Measurements from ENCODE around the gene CD38.

The CD38 gene

GRCh38 chr4:15868111-15868510, 90.0 kb downstream of the CD38 start:
- DNase-seq (ENCODE audit: low read depth): no peak

- DNase-seq (ENCODE audit: low read depth): no peak
Measured at GRCh38 chr4:15868826-15869413, 90.8 kb downstream of the CD38 start.

GRCh38 chr4:15870079-15870478, 92.0 kb downstream of the CD38 start:
- no peak for DNase-seq (ENCODE audit: low read depth)

GRCh38 chr4:15870921-15871664, 93.0 kb downstream of the CD38 start:
- DNase-seq (ENCODE audit: low read depth): no peak

- DNase-seq (ENCODE audit: low read depth): no peak
Measured at GRCh38 chr4:15873117-15873516, 95.0 kb downstream of the CD38 start.

- no peak for DNase-seq (ENCODE audit: low read depth)
Measured at GRCh38 chr4:15874671-15875070, 96.5 kb downstream of the CD38 start.

- no peak for DNase-seq (ENCODE audit: low read depth)
Measured at GRCh38 chr4:15875663-15876460, 97.7 kb downstream of the CD38 start.

GRCh38 chr4:15878011-15878410, 99.9 kb downstream of the CD38 start:
- no peak for DNase-seq (ENCODE audit: low read depth)

GRCh38 chr4:15881820-15882219, 103.7 kb downstream of the CD38 start:
- no peak for DNase-seq (ENCODE audit: low read depth)

- peak; percentile 5 for DNase-seq (ENCODE audit: low read depth)
Measured at GRCh38 chr4:15882675-15883086, 104.6 kb downstream of the CD38 start.

- DNase-seq (ENCODE audit: low read depth): no peak
Measured at GRCh38 chr4:15883610-15884243, 105.6 kb downstream of the CD38 start.

- DNase-seq (ENCODE audit: low read depth): no peak
Measured at GRCh38 chr4:15884666-15885065, 106.5 kb downstream of the CD38 start.

GRCh38 chr4:15885422-15885821, 107.3 kb downstream of the CD38 start:
- DNase-seq (ENCODE audit: low read depth): no peak

- DNase-seq (ENCODE audit: low read depth): no peak
Measured at GRCh38 chr4:15888515-15888914, 110.4 kb downstream of the CD38 start.

GRCh38 chr4:15890246-15890829, 112.2 kb downstream of the CD38 start:
- no peak for DNase-seq (ENCODE audit: low read depth)

GRCh38 chr4:15891312-15891711, 113.2 kb downstream of the CD38 start:
- DNase-seq (ENCODE audit: low read depth): no peak

GRCh38 chr4:15893962-15894361, 115.8 kb downstream of the CD38 start:
- DNase-seq (ENCODE audit: low read depth): no peak

GRCh38 chr4:15894393-15894792, 116.3 kb downstream of the CD38 start:
- no peak for DNase-seq (ENCODE audit: low read depth)

GRCh38 chr4:15894921-15895916, 117.1 kb downstream of the CD38 start:
- no peak for DNase-seq (ENCODE audit: low read depth)

GRCh38 chr4:15897577-15897976, 119.4 kb downstream of the CD38 start:
- DNase-seq (ENCODE audit: low read depth): no peak

- DNase-seq (ENCODE audit: low read depth): no peak
Measured at GRCh38 chr4:15898902-15899301, 120.8 kb downstream of the CD38 start.
